ENCODE results near the gene ENTPD8.

The ENTPD8 gene

DNA sequence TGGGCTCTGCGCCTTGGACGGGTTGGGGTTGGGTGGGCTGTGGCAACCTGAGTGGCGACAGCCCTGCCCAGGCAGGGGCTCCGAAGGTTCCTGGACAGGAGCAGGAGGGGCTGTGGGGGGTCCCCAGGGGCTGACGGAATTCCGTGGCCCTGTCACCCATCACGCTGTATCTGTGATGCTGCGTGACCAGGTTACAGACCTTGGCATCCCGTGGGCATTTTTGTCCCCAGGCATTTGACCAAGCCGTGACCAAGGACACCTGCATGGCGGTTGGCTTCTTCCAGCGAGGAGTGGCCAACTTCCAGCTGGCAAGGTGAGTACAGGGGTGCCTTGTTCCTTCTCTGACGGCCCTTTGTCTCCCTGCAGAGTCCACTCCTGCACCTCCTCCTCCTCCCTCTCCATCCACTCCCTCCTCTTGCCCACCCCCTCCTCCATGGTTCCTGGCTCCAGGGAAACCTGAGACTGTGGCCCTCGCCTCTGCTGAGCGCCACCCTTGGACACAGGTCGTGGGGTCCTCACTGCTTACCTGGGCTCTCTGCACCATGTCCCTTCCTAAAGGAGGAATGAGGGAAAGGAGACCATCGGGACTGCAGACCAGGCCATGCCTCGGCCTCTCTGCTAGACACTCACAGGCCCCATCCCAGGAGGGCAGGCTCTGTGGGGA, 15.0 kb downstream of the ENTPD8 start:
- H3K27me3 ChIP-seq (ENCODE audit: insufficient read depth, poor library complexity, severe bottlenecking) = no peaks in the 10 kb centered on the region
- TF ChIP-seq POLR2AphosphoS5 (IDR thresholded peaks at IDR 0.05; ENCODE audit: low read depth) (no peak), SPI1 (IDR thresholded peaks at IDR 0.05; ENCODE audit: borderline replicate concordance, low read depth) (no peak), GABPA (IDR thresholded peaks at IDR 0.05; ENCODE audit: low read depth) (no peak)
- TF ChIP-seq, protein P1, sequence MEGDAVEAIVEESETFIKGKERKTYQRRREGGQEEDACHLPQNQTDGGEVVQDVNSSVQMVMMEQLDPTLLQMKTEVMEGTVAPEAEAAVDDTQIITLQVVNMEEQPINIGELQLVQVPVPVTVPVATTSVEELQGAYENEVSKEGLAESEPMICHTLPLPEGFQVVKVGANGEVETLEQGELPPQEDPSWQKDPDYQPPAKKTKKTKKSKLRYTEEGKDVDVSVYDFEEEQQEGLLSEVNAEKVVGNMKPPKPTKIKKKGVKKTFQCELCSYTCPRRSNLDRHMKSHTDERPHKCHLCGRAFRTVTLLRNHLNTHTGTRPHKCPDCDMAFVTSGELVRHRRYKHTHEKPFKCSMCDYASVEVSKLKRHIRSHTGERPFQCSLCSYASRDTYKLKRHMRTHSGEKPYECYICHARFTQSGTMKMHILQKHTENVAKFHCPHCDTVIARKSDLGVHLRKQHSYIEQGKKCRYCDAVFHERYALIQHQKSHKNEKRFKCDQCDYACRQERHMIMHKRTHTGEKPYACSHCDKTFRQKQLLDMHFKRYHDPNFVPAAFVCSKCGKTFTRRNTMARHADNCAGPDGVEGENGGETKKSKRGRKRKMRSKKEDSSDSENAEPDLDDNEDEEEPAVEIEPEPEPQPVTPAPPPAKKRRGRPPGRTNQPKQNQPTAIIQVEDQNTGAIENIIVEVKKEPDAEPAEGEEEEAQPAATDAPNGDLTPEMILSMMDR (IDR thresholded peaks at IDR 0.05; ENCODE audit: insufficient read depth, low read length) = no peak
- TF ChIP-seq, protein P2, sequence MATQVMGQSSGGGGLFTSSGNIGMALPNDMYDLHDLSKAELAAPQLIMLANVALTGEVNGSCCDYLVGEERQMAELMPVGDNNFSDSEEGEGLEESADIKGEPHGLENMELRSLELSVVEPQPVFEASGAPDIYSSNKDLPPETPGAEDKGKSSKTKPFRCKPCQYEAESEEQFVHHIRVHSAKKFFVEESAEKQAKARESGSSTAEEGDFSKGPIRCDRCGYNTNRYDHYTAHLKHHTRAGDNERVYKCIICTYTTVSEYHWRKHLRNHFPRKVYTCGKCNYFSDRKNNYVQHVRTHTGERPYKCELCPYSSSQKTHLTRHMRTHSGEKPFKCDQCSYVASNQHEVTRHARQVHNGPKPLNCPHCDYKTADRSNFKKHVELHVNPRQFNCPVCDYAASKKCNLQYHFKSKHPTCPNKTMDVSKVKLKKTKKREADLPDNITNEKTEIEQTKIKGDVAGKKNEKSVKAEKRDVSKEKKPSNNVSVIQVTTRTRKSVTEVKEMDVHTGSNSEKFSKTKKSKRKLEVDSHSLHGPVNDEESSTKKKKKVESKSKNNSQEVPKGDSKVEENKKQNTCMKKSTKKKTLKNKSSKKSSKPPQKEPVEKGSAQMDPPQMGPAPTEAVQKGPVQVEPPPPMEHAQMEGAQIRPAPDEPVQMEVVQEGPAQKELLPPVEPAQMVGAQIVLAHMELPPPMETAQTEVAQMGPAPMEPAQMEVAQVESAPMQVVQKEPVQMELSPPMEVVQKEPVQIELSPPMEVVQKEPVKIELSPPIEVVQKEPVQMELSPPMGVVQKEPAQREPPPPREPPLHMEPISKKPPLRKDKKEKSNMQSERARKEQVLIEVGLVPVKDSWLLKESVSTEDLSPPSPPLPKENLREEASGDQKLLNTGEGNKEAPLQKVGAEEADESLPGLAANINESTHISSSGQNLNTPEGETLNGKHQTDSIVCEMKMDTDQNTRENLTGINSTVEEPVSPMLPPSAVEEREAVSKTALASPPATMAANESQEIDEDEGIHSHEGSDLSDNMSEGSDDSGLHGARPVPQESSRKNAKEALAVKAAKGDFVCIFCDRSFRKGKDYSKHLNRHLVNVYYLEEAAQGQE (IDR thresholded peaks at IDR 0.05; ENCODE audit: insufficient replicate concordance, low read depth) = no peak
- DNase-seq (ENCODE audit: low read depth in 1 of 2, low spot score in 1 of 2) = no peak
- no peak overlapping the region for H3K4me3 ChIP-seq (replicated peaks; ENCODE audit: insufficient read depth, low read length)
- no peak overlapping the region for H3K27ac ChIP-seq (replicated peaks)

DNA sequence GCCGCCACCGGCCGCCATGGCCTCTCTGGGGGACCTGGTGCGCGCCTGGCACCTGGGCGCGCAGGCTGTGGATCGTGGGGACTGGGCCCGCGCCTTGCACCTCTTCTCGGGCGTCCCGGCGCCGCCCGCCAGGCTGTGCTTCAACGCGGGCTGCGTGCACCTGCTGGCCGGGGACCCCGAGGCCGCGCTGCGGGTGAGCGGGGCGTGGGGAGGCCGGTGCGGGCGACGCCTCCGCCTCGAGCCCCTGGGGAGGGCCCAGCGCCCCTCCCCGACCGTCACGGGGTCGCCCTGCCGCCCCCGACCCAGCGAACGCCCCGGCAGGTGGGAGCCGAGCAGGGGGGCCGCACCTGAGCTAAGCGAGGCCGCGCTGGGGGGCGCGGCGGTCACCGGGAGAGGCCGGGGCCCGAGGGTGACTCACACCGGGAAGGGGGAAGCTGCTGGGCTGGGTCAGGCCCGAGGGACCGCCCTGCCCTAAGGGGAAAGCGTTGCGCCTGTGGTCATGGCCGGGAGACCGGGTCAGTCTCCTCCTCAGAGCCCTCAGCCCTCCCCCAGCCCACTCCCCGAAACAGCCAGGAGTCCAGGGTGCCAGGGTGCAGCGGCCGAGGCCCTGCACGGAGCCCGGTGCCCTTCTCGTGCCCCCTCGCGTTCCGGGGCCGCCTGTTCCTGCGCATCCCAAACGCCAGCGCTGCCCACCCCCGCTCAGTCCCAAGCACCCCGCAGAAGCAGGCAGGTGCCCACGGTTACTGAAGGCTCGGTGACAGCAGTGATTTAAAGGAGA, 17.5 kb downstream of the ENTPD8 start:
- DNase-seq (ENCODE audit: low read depth in 1 of 2, low spot score in 1 of 2) = peak; percentile 36 to 49
- Histone ChIP-seq H3K4me3 (replicated peaks; ENCODE audit: insufficient read depth, low read length) (peak overlapping the region; percentile 51), H3K27ac (replicated peaks) (peak overlapping the region; percentile 4; the same call in 1 of the 2 replicates), H3K27me3 (ENCODE audit: insufficient read depth, poor library complexity, severe bottlenecking) (no peaks in the 10 kb centered on the region)
- TF ChIP-seq GABPA (IDR thresholded peaks at IDR 0.05; ENCODE audit: low read depth) (no peak), POLR2AphosphoS5 (IDR thresholded peaks at IDR 0.05; ENCODE audit: low read depth) (no peak; the same call in 1 of the 2 replicates), SPI1 (IDR thresholded peaks at IDR 0.05; ENCODE audit: borderline replicate concordance, low read depth) (no peak)
- TF ChIP-seq, protein P1 (IDR thresholded peaks at IDR 0.05; ENCODE audit: insufficient read depth, low read length) = no peak
- TF ChIP-seq, protein P2 (IDR thresholded peaks at IDR 0.05; ENCODE audit: insufficient replicate concordance, low read depth) = no peak

DNA sequence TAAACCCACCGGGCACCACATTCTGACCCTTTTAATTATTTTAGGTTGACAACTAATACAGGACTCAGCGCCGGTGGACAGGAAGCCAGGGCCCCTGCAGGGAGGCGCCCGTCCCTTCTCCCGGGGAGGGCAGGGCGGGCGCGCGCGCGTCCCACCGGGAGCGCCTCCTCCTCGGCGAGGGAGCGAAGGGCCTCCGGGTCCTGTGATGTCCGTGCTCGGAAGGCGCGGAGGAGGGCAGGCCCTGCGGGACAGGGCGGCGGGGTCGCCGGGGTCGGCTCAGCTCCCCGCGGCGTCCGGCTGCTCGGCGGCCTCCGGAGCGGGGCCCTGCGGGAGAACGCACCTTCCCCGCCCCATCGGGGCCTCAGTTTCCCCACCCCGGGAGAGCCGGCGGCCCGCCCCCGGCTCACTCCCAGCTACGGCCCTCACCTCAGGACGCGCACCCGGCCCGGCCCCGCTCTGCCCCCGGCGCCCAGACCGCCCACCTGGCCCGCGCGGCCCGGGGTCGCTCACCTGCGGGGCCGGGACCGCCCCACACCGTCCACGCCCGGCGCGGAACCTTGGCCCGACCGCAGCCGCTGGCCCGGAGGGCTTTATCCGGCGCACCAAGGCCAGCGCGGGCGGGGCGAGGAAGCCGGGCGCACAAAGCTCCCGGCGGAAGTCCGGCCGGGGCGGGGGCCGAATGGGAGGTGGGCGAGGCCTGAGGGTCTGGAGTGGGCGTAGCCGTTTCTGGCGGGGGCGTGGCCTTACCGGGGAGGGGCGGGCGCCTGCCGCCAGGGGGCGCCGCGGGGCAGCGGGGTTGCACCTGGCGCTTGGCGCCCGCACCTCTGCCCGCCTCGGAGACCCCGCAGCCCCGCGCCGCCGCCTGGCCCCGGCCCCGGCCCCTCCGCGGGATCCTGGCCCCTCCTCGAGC, 18.3 kb downstream of the ENTPD8 start, which contains the start of the genes EXD3 and NOXA1:
Gene EXD3, minus strand, starts transcription at position 559 of the 910 bp plus-strand sequence. CDS start 27,805 bp downstream, outside the sequence.
Gene NOXA1, plus strand, starts transcription at position 790 of the 910 bp plus-strand sequence. CDS start 137 bp downstream, outside the sequence.
- peak within 1 kb of the TSS; percentile 63 for H3K27ac ChIP-seq (replicated peaks)
- H3K4me3 ChIP-seq (replicated peaks; ENCODE audit: insufficient read depth, low read length) = peak within 1 kb of the TSS; percentile 85
- H3K27me3 ChIP-seq (ENCODE audit: insufficient read depth, poor library complexity, severe bottlenecking) = no peaks in the 10 kb centered on the region
- peak; percentile 85 to 93 for DNase-seq (ENCODE audit: low read depth in 1 of 2, low spot score in 1 of 2)
- TF ChIP-seq, protein P1 (IDR thresholded peaks at IDR 0.05; ENCODE audit: insufficient read depth, low read length) = peak; percentile 35
- TF ChIP-seq POLR2AphosphoS5 (IDR thresholded peaks at IDR 0.05; ENCODE audit: low read depth) (no peak; the same call in 1 of the 2 replicates), SPI1 (IDR thresholded peaks at IDR 0.05; ENCODE audit: borderline replicate concordance, low read depth) (0 out of 2 replicates have a peak, but pooled peaks have one; percentile 20), GABPA (IDR thresholded peaks at IDR 0.05; ENCODE audit: low read depth) (peak; percentile 95)
- TF ChIP-seq, protein P2 (IDR thresholded peaks at IDR 0.05; ENCODE audit: insufficient replicate concordance, low read depth) = no peak
